SK-N-SH treated with all-trans-retinoic acid at 6 μM for 48 hours (cell line): ENCODE results near the gene AKNA.

Experiments
- ARNTL ChIP-seq: fragments of 450-650 bp; formaldehyde crosslinking; IDR thresholded peaks from 2 replicates; pipeline ENCODE4 v1.5.0; 2020; ENCODE audit warnings: low read depth, mild to moderate bottlenecking, moderate library complexity, borderline replicate concordance
- CREB5 ChIP-seq: fragments of 250-450 bp; sonication (Bioruptor Pico); IDR thresholded peaks from 2 replicates; pipeline ENCODE4 v1.5.1; 2020; ENCODE audit warnings: low read depth, mild to moderate bottlenecking, moderate library complexity
- PATZ1 ChIP-seq: fragments of 250-450 bp; sonication (Bioruptor Pico); IDR thresholded peaks from 2 replicates; pipeline ENCODE4 v1.8.0; 2020; ENCODE audit warnings: mild to moderate bottlenecking, moderate library complexity, borderline replicate concordance
- PPARA ChIP-seq: fragments of 250-450 bp; sonication (Bioruptor Pico); IDR thresholded peaks from 2 replicates; pipeline ENCODE4 v1.5.0; 2020; ENCODE audit warnings: mild to moderate bottlenecking, borderline replicate concordance
- RARB ChIP-seq: fragments of 250-450 bp; sonication (Bioruptor Pico); IDR thresholded peaks from 2 replicates; pipeline ENCODE4 v1.8.0; 2021; ENCODE audit warnings: mild to moderate bottlenecking, moderate library complexity
- TCF4 ChIP-seq: fragments of 250-450 bp; sonication (Bioruptor Pico); IDR thresholded peaks from 2 replicates; pipeline ENCODE4 v1.8.0; 2021; ENCODE audit warnings: mild to moderate bottlenecking, moderate library complexity, borderline replicate concordance
- TSHZ2 ChIP-seq: fragments of 250-450 bp; sonication (Bioruptor Pico); IDR thresholded peaks from 2 replicates; pipeline ENCODE4 v1.5.0; 2020; ENCODE audit warnings: mild to moderate bottlenecking, moderate library complexity
- ZFP30 ChIP-seq: fragments of 450-650 bp; formaldehyde crosslinking; IDR thresholded peaks from 2 replicates; pipeline ENCODE4 v1.5.0; 2022; ENCODE audit warnings: mild to moderate bottlenecking, moderate library complexity
- ZNF8 ChIP-seq: fragments of 450-650 bp; formaldehyde crosslinking; IDR thresholded peaks from 2 replicates; pipeline ENCODE4 v1.5.0; 2020; ENCODE audit warnings: mild to moderate bottlenecking, moderate library complexity

- no peak for TF ChIP-seq TSHZ2
- no peak for TF ChIP-seq PATZ1 (CRISPR knock-in tag)
- TF ChIP-seq TCF4 (CRISPR knock-in tag), result no peak
- TF ChIP-seq ZNF8 (CRISPR knock-in tag), result no peak
- TF ChIP-seq ZFP30 (CRISPR knock-in tag), result no peak
- no peak for TF ChIP-seq ARNTL (CRISPR knock-in tag)
- TF ChIP-seq PPARA, result no peak
- no peak for TF ChIP-seq CREB5 (CRISPR knock-in tag)
- no peak for TF ChIP-seq RARB
Measured at GRCh38 chr9:114427644-114428043, 39.9 kb upstream of the AKNA start.
